Measurements from ENCODE around the gene RXFP1.

The RXFP1 gene

DNA sequence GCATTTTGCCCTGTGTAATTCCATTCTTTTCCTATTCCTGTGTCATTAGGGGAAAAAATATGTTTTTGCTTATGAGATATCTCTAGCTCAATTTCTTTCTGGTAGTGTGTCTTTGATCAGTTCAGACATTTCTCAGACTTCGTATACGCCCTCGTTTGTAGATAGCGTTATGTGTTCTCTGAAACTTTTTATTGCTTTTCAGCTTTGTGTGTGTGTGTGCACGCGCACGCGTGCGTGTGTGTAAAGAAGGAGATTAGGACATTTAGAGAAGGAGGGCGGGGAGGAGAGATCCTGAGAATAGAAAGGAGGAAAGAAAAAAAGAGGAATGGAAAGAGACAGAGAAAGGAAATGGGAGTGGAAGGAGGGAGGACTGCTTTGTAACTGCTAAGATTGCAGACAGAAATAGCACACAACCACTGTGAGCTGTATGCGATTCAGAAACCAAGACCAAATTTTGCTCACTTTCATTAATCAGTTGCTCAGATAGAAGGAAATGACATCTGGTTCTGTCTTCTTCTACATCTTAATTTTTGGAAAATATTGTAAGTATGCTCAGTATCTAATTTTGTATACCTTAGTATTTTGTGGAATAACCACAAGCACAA, at the start of gene RXFP1:
TSS of gene RXFP1 (plus strand) at position 399 of the 605 bp plus-strand sequence. CDS start at position 494, 95 bp downstream.
- H3K4me3 Mint-ChIP-seq = no peak within 1 kb of the TSS
- H3K9me3 Mint-ChIP-seq (ENCODE audit: low read depth) = no peaks in the 10 kb centered on the region
- peaks cover 3% of the 10 kb centered on the region for H3K27me3 Mint-ChIP-seq
- no peak within 1 kb of the TSS for H3K27ac Mint-ChIP-seq
- no peaks in the 10 kb centered on the region for H3K36me3 Mint-ChIP-seq
- no peaks in the 10 kb centered on the region for H3K4me1 Mint-ChIP-seq (ENCODE audit: low read depth)

DNA sequence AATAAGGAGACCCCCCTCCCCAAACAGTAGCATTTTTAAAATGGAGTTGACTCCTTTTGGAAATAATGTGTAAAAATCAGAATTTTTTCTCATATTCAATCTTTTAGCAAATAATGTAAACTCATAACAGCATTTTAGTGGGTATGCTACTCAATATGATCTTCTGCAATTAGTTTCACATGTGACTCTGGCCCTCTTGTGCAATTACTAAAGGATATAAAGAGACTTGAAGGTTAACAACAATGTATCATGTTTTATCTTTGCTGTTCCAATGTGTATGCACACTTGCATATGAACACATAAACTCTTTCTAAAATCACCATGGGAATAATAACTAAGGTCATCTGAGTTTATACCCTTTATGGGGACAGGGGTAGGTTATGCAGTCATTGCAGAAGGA, 39.9 kb upstream of the RXFP1 start:
- H3K27ac Mint-ChIP-seq = no peak overlapping the region
- H3K9me3 Mint-ChIP-seq (ENCODE audit: low read depth) = peaks cover 4% of the 10 kb centered on the region
- H3K36me3 Mint-ChIP-seq = no peaks in the 10 kb centered on the region
- H3K4me3 Mint-ChIP-seq = no peak overlapping the region
- H3K27me3 Mint-ChIP-seq = peaks cover 2% of the 10 kb centered on the region
- H3K4me1 Mint-ChIP-seq (ENCODE audit: low read depth) = no peaks in the 10 kb centered on the region

GRCh38 chr4:158484173-158484885, 37.4 kb upstream of the RXFP1 start:
- H3K4me1 Mint-ChIP-seq (ENCODE audit: low read depth) = no peaks in the 10 kb centered on the region
- H3K36me3 Mint-ChIP-seq = no peaks in the 10 kb centered on the region
- H3K9me3 Mint-ChIP-seq (ENCODE audit: low read depth) = peaks cover 12% of the 10 kb centered on the region
- no peak overlapping the region for H3K27ac Mint-ChIP-seq
- no peak overlapping the region for H3K4me3 Mint-ChIP-seq
- H3K27me3 Mint-ChIP-seq = peaks cover 2% of the 10 kb centered on the region

GRCh38 chr4:158490629-158491028, 31.1 kb upstream of the RXFP1 start:
- no peak overlapping the region for H3K4me3 Mint-ChIP-seq
- H3K27me3 Mint-ChIP-seq = peaks cover 4% of the 10 kb centered on the region
- peaks cover 9% of the 10 kb centered on the region for H3K9me3 Mint-ChIP-seq (ENCODE audit: low read depth)
- no peaks in the 10 kb centered on the region for H3K4me1 Mint-ChIP-seq (ENCODE audit: low read depth)
- H3K36me3 Mint-ChIP-seq = no peaks in the 10 kb centered on the region
- no peak overlapping the region for H3K27ac Mint-ChIP-seq

GRCh38 chr4:158492391-158492790, 29.3 kb upstream of the RXFP1 start:
- H3K9me3 Mint-ChIP-seq (ENCODE audit: low read depth) = peaks cover 4% of the 10 kb centered on the region
- H3K36me3 Mint-ChIP-seq = no peaks in the 10 kb centered on the region
- no peak overlapping the region for H3K27ac Mint-ChIP-seq
- H3K4me3 Mint-ChIP-seq = no peak overlapping the region
- peaks cover 8% of the 10 kb centered on the region for H3K27me3 Mint-ChIP-seq
- H3K4me1 Mint-ChIP-seq (ENCODE audit: low read depth) = no peaks in the 10 kb centered on the region

GRCh38 chr4:158496030-158496741, 25.5 kb upstream of the RXFP1 start:
- no peaks in the 10 kb centered on the region for H3K36me3 Mint-ChIP-seq
- H3K27ac Mint-ChIP-seq = no peak overlapping the region
- no peaks in the 10 kb centered on the region for H3K9me3 Mint-ChIP-seq (ENCODE audit: low read depth)
- no peak overlapping the region for H3K4me3 Mint-ChIP-seq
- peaks cover 8% of the 10 kb centered on the region for H3K27me3 Mint-ChIP-seq
- H3K4me1 Mint-ChIP-seq (ENCODE audit: low read depth) = no peaks in the 10 kb centered on the region

DNA sequence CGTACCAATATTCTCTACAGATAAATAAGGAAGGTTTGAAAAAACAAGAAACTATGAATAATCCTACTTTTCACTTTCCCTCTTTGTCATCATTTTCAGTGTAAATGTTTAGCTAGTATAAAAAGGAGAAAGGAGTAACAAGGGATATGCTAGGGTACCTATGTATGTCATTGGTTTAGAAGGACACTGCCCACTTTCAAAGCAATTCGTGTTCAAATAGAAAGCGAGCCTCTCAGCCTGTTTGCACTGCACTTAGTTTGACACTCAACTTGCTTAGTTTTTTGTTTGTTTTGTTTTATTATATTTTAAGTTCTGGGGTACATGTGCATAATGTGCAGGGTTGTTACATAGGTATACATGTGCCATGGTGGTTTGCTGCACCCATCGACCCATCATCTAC, 21.6 kb upstream of the RXFP1 start:
- peaks cover 4% of the 10 kb centered on the region for H3K9me3 Mint-ChIP-seq (ENCODE audit: low read depth)
- no peak overlapping the region for H3K4me3 Mint-ChIP-seq
- no peaks in the 10 kb centered on the region for H3K36me3 Mint-ChIP-seq
- no peaks in the 10 kb centered on the region for H3K4me1 Mint-ChIP-seq (ENCODE audit: low read depth)
- peaks cover 9% of the 10 kb centered on the region for H3K27me3 Mint-ChIP-seq
- H3K27ac Mint-ChIP-seq = no peak overlapping the region

- H3K27me3 Mint-ChIP-seq = no peaks in the 10 kb centered on the region
- no peak overlapping the region for H3K4me3 Mint-ChIP-seq
These were observed 8.4 kb upstream of the RXFP1 start for GRCh38 chr4:158513256-158513655.

DNA sequence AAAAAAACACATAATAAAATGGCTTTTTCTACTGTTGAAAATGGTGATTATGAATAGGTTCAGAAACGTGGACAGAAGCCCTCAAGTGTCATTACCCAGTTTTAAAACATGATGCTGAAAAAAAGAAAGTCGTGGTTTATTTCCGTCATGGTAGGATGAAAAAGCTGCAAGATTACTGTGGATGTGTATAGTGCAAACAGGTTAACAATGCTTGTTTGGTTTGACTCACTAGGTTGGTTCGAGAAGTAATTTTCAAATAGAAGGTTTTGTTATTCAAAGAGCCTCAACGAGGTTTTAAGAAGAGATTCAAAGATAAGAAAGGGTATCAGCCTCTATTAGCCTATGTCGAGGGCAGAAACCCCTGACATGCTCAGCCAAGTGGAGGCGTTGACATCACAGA, 2.5 kb upstream of the RXFP1 start:
- Mint-ChIP-seq H3K27ac (no peak overlapping the region), H3K27me3 (no peaks in the 10 kb centered on the region), H3K4me3 (no peak overlapping the region), H3K9me3 (ENCODE audit: low read depth) (no peaks in the 10 kb centered on the region), H3K36me3 (no peaks in the 10 kb centered on the region), H3K4me1 (ENCODE audit: low read depth) (no peaks in the 10 kb centered on the region)

More at GRCh38 chr4:158513256-158513655, 8.4 kb upstream of the RXFP1 start:
- H3K9me3 Mint-ChIP-seq (ENCODE audit: low read depth) = no peaks in the 10 kb centered on the region
- no peak overlapping the region for H3K27ac Mint-ChIP-seq
- H3K4me1 Mint-ChIP-seq (ENCODE audit: low read depth) = no peaks in the 10 kb centered on the region
- H3K36me3 Mint-ChIP-seq = no peaks in the 10 kb centered on the region

- no peaks in the 10 kb centered on the region for H3K36me3 Mint-ChIP-seq
- H3K4me1 Mint-ChIP-seq (ENCODE audit: low read depth) = no peaks in the 10 kb centered on the region
- peaks cover 6% of the 10 kb centered on the region for H3K27me3 Mint-ChIP-seq
- no peak overlapping the region for H3K4me3 Mint-ChIP-seq
- H3K27ac Mint-ChIP-seq = no peak overlapping the region
- no peaks in the 10 kb centered on the region for H3K9me3 Mint-ChIP-seq (ENCODE audit: low read depth)
These were observed 2.4 kb downstream of the RXFP1 start for GRCh38 chr4:158523990-158524535.

GRCh38 chr4:158527516-158527915, 5.8 kb downstream of the RXFP1 start:
- Mint-ChIP-seq H3K36me3 (no peaks in the 10 kb centered on the region), H3K4me1 (ENCODE audit: low read depth) (no peaks in the 10 kb centered on the region), H3K4me3 (no peak overlapping the region), H3K27me3 (peaks cover 10% of the 10 kb centered on the region), H3K27ac (no peak overlapping the region), H3K9me3 (ENCODE audit: low read depth) (no peaks in the 10 kb centered on the region)

DNA sequence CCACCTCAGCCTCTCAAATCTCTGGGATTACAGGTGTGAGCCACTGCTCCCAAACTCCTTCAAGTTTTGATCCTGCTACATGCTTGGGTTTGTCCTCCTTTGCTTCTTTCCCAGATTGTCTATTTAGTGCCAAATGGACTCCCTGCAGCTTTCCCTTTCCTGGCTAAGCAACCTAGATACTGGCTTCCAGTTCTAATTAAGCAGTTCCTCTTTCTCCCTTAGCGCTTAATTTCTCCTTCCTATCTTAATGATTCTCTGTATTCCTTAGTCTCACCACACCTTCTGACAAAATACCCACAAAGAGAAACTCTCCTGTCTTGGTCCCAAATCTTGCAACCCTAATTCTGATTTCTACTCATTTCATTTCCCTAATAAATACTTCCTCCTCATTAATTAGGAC, 7.8 kb downstream of the RXFP1 start:
- Mint-ChIP-seq H3K27me3 (peaks cover 10% of the 10 kb centered on the region), H3K9me3 (ENCODE audit: low read depth) (no peaks in the 10 kb centered on the region), H3K4me3 (no peak overlapping the region), H3K4me1 (ENCODE audit: low read depth) (no peaks in the 10 kb centered on the region), H3K27ac (no peak overlapping the region), H3K36me3 (no peaks in the 10 kb centered on the region)

DNA sequence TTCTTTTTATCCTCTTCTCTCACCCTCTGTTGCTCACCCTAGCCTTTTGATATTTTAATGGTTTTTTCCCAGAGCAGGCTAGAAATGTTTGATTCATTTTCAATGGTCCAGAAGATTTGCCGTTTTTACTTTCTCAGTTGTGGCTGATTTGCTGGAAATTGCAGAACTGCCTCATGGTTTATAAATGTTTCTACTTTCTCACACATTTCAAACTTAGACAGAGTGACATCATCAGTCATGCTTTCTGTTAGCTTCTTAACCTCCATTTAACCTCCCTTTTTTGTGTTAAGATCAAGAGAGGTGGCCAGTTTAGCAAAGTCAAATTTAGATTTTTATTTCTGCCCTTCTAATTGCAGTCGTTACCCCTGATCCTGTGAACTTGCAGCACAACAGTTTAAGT, 8.7 kb downstream of the RXFP1 start:
- no peak overlapping the region for H3K27ac Mint-ChIP-seq
- peaks cover 7% of the 10 kb centered on the region for H3K27me3 Mint-ChIP-seq
- no peaks in the 10 kb centered on the region for H3K9me3 Mint-ChIP-seq (ENCODE audit: low read depth)
- H3K4me1 Mint-ChIP-seq (ENCODE audit: low read depth) = no peaks in the 10 kb centered on the region
- H3K4me3 Mint-ChIP-seq = no peak overlapping the region
- no peaks in the 10 kb centered on the region for H3K36me3 Mint-ChIP-seq

GRCh38 chr4:158530898-158531297, 9.2 kb downstream of the RXFP1 start:
- H3K4me1 Mint-ChIP-seq (ENCODE audit: low read depth) = no peaks in the 10 kb centered on the region
- no peak overlapping the region for H3K4me3 Mint-ChIP-seq
- peaks cover 10% of the 10 kb centered on the region for H3K27me3 Mint-ChIP-seq
- H3K27ac Mint-ChIP-seq = no peak overlapping the region
- no peaks in the 10 kb centered on the region for H3K36me3 Mint-ChIP-seq
- H3K9me3 Mint-ChIP-seq (ENCODE audit: low read depth) = no peaks in the 10 kb centered on the region

DNA sequence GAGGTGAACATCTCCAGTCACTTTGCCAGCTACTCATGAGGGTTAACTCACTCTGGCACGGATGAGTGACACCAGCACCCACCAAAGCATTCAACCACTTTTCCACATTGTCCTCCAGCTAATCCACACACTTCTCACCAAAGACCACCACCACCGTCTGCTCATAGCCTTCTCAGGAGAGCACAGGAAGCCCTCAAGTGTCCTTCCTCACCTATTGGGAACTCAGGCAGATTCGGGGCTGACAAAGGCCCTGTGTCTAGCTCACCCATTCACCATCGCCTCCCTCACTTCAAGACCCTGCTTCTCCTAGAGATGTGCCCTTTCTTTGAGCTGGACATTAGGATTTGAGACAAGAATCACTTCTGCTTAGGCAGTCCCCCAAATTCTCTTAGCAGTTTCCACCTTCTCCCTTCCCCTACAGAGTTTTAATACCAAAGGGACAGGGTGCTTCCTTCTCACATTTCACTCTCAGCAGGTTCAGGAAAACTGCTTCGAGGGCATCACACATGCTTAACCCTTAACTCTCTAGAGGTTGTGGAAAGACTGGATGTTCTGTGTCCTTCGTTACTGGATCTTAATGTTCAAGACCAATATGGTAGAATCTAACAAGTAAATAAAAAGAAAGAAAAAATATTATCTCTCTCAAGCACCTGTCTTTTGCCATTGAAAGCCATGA, 11.0 kb downstream of the RXFP1 start:
- Mint-ChIP-seq H3K9me3 (ENCODE audit: low read depth) (no peaks in the 10 kb centered on the region), H3K4me3 (no peak overlapping the region), H3K36me3 (no peaks in the 10 kb centered on the region), H3K27me3 (peaks cover 7% of the 10 kb centered on the region), H3K27ac (no peak overlapping the region), H3K4me1 (ENCODE audit: low read depth) (no peaks in the 10 kb centered on the region)

Measured in activated naive CD8-positive, alpha-beta T cell (primary cell).